Hematopoietic multipotent progenitor cell treated with erythropoietin and hydrocortisone succinate and interleukin-3 and kit ligand, for 15 days (in vitro differentiated cells): ENCODE measurements around the gene UCKL1.

Source experiments
- DNase-seq: peaks from one replicate; pipeline ENCODE4 v3.0.0-alpha.2; 2015; ENCODE audit warnings: low spot score

Gene UCKL1

GRCh38 chr20:63958964-63959698 is 2.9 kb upstream of the UCKL1 start:
- no peak for DNase-seq

- no peak for DNase-seq
These were observed 2.3 kb upstream of the UCKL1 start for GRCh38 chr20:63958471-63958870.

- no peak for DNase-seq
These were observed 1.6 kb upstream of the UCKL1 start for GRCh38 chr20:63957690-63958441.

- DNase-seq: peak; percentile 15
These were observed 931 bp upstream of the UCKL1 start for GRCh38 chr20:63957004-63957689.

- DNase-seq: no peak
These were observed 418 bp upstream of the UCKL1 start for GRCh38 chr20:63956664-63957003.

- peak; percentile 11 for DNase-seq
These were observed 862 bp downstream of the UCKL1 start for GRCh38 chr20:63955281-63955826.

GRCh38 chr20:63953764-63954429 is 2.3 kb downstream of the UCKL1 start:
- DNase-seq: no peak

- DNase-seq: no peak
These were observed 3.4 kb downstream of the UCKL1 start for GRCh38 chr20:63952769-63953168.

- no peak for DNase-seq
These were observed 4.0 kb downstream of the UCKL1 start for GRCh38 chr20:63952210-63952535.

- DNase-seq: no peak
These were observed 4.6 kb downstream of the UCKL1 start for GRCh38 chr20:63951398-63952209.

- DNase-seq: no peak
These were observed 5.4 kb downstream of the UCKL1 start for GRCh38 chr20:63950701-63951397.

- DNase-seq: no peak
These were observed 8.4 kb downstream of the UCKL1 start for GRCh38 chr20:63947638-63948456.

- DNase-seq: no peak
These were observed 9.1 kb downstream of the UCKL1 start for GRCh38 chr20:63946986-63947637.

- no peak for DNase-seq
These were observed 10.0 kb downstream of the UCKL1 start for GRCh38 chr20:63945921-63946920.

GRCh38 chr20:63945031-63945658 is 11.1 kb downstream of the UCKL1 start:
- DNase-seq: no peak

- DNase-seq: no peak
These were observed 11.9 kb downstream of the UCKL1 start for GRCh38 chr20:63944078-63944941.

GRCh38 chr20:63943808-63944077 is 12.5 kb downstream of the UCKL1 start:
- DNase-seq: no peak
